ENCODE data around the gene GLT1D1.

GRCh38 chr12:128840862-128841468 lies 12.3 kb upstream of the GLT1D1 start:
- TF ChIP-seq CTCF (IDR thresholded peaks at IDR 0.05) (no peak), POLR2A (IDR thresholded peaks at IDR 0.05) (no peak)

Data from Peyer's patch (tissue), 4 donors.